GM13977 (cell line): ENCODE results near the gene CTSA.

Experiments used
- DNase-seq: peaks from one replicate; pipeline ENCODE4 v3.0.0; 2012; ENCODE audit warnings: low spot score
- in situ Hi-C: fragments of 300-500 bp; cut with MboI; formaldehyde crosslinking; loops from one replicate; pipeline ENCODE4 v1.12.0; 2022; ENCODE audit warnings: low sequenced_read_pairs, low pct_unique_long_range_greater_than_20kb, mixed read lengths, inconsistent platforms; ENCODE audit not compliant: unreplicated experiment
- TF ChIP-seq, protein P1 (sequence below): IDR thresholded peaks from 2 replicates; pipeline ENCODE4 v1.5.1; 2012; ENCODE audit warnings: mild to moderate bottlenecking, control low read depth; ENCODE audit not compliant: insufficient read depth; ENCODE audit errors: extremely low read depth, missing control alignments

Gene CTSA

DNA sequence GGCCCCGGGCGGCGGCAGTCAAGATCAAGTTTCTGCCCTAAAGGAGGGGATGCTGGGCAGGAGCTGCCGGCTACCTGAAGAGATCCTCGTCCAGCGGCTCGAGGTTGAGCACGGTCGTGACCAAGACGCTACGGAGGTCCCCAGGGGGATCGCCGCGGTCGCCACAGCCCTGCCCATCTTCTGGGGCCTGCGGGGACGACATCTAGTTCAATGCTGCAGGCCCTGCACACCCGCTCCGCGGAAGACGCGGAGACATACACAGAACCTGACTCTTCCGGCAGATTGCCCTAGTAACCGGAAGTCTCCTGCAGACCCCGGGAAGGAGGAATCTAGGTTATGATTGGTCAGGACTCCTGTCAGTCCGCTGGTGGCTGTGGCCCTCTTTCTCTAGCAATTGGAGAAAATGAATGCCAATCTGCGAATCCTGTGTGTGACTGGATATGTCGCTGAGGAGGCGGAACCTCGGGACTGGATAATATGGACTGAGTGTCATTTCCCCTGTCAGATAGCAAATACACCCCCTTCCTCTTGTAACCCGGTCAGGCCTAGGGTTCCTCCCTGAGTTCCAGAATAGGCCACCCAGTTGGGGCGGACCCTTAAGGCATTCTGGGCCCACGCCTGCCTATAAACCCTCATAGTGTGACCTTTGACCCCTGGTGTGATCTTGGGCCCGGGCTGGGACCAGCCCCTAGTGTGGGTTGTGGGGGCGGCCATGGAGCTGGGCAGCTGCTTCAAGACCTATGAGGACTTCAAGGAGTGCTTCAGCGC lies 33.8 kb upstream of the CTSA start, which contains the start of the genes ACOT8 and ZSWIM3:
ACOT8 (minus strand) TSS at position 279 of the 768 bp plus-strand sequence; CDS start at position 202, 77 bp downstream.
ZSWIM3 (plus strand) TSS at position 501 of the 768 bp plus-strand sequence; CDS start at position 713, 212 bp downstream.
- peak; percentile 98 for DNase-seq
- in situ Hi-C loops = no loop called here
- TF ChIP-seq, protein P1, sequence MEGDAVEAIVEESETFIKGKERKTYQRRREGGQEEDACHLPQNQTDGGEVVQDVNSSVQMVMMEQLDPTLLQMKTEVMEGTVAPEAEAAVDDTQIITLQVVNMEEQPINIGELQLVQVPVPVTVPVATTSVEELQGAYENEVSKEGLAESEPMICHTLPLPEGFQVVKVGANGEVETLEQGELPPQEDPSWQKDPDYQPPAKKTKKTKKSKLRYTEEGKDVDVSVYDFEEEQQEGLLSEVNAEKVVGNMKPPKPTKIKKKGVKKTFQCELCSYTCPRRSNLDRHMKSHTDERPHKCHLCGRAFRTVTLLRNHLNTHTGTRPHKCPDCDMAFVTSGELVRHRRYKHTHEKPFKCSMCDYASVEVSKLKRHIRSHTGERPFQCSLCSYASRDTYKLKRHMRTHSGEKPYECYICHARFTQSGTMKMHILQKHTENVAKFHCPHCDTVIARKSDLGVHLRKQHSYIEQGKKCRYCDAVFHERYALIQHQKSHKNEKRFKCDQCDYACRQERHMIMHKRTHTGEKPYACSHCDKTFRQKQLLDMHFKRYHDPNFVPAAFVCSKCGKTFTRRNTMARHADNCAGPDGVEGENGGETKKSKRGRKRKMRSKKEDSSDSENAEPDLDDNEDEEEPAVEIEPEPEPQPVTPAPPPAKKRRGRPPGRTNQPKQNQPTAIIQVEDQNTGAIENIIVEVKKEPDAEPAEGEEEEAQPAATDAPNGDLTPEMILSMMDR = no peak

DNA sequence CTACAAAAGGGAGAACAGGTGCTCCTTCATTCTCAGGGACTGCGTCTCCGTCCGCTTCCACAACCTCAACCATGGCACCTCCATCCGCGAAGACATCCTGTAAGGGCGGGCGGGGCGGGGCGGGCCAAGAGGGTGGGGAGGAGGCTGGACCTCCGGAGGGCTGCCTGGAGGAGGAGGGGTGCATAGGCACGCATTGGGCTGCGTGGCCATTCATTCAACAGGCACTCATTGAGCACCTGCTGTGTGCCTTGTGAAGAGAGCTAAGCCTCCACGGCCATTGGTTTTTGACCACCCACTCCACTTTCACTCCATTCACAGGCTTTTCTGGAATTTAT lies 33.3 kb upstream of the CTSA start:
- DNase-seq = peak; percentile 73
- in situ Hi-C loops = no loop called here
- TF ChIP-seq, protein P1 = no peak

- no peak for DNase-seq
- in situ Hi-C loops = no loop called here
- TF ChIP-seq, protein P1 = no peak
Observed at GRCh38 chr20:45859916-45860315, 31.2 kb upstream of the CTSA start.

- in situ Hi-C loops = no loop called here
Observed at GRCh38 chr20:45860560-45861220, 30.4 kb upstream of the CTSA start.

DNA sequence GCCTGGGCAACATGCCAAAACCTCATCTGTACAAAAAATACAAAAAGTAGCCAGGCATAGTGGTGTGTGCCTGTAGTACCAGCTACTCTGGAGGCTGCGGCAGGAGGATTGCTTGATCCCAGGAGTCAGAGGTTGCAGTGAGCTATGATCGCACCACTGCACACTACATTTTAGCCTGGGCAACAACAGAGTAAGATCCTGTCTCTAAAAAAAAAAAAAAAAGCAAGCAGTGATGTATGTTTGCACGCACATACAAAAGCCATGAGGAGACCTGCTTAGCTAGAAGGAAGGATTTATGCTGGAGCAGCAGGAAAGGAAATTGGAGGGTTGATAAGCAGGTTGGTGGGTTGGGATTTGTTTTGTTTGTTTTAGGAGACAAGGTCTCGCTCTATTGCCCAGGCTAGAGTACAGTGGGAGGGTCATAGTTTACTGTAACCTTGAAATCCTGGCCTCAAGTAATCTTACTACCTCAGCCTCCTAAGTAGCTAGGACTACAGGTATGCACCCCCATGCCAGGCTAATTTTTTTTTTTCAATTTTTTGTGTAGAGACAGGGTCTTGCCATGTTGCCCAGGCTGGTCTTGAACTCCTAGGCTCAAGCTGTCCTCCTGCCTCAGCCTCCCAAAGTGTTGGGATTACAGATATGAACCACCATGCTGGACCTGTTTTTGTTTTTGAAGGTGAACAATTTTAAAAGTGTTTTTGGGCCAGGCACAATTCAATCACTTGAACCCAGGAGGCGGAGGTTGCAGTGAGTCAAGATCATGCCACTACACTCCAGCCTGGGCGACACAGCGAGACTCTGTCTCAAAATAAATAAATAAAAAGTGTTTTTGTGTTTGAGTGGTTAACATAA lies 29.7 kb upstream of the CTSA start:
- TF ChIP-seq, protein P1 = no peak
- in situ Hi-C loops = no loop called here
- DNase-seq = no peak

More at GRCh38 chr20:45860560-45861220, 30.4 kb upstream of the CTSA start:
- DNase-seq = no peak
- TF ChIP-seq, protein P1 = no peak

DNA sequence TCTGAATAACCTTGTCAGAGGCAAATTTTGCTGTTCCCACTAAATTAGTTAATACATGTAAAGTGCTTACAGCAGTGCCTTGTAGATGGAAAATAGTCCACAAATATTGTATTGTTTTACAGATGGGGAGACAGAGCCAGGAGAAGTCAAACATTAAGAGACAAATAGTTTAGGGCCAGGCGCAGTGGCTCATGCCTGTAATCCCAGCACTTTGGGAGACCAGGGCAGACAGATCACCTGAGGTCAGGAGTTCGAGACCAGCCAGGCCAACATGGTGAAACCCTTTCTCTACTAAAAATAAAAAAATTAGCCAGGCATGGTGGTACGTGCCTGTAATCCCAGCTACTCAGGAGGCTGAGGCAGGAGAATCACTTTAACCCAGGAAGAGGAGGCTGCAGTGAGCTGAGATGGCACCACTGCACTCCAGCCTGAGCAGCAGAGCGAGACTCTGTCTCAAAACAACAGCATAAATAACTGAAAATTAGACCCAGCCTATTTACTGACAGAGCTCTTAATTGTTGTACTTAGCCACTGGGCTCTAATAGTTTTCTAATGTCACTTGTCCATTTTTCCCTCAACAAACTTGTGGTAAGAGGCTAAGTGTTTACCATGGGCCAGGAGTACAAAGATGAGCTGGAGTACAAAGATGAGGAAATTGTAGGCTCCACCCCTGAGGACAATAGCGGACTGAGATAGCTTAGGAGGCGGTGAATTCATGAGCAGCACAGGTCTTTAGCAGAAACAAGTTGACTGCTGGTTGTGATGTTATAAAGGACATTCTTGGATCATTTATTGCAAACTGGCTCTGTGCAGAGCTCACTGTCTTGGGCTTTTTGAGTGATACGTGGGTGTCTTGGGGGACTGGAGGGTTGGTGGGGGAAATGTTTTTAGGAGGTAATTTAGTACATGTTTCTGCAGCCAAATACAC lies 27.3 kb upstream of the CTSA start:
- TF ChIP-seq, protein P1 = no peak
- in situ Hi-C loops = no loop called here
- DNase-seq = no peak
